Measurements from ENCODE around the gene RPE65.

The RPE65 gene

GRCh38 chr1:68464891-68465290, 15.1 kb upstream of the RPE65 start:
- TF ChIP-seq CTCF (IDR thresholded peaks at IDR 0.05): no peak

GRCh38 chr1:68460935-68461334, 11.2 kb upstream of the RPE65 start:
- TF ChIP-seq CTCF (IDR thresholded peaks at IDR 0.05): no peak

- TF ChIP-seq CTCF (IDR thresholded peaks at IDR 0.05): no peak
These were observed 10.0 kb upstream of the RPE65 start for GRCh38 chr1:68459796-68460195.

- no peak for TF ChIP-seq CTCF (IDR thresholded peaks at IDR 0.05)
These were observed 9.3 kb upstream of the RPE65 start for GRCh38 chr1:68459091-68459490.

GRCh38 chr1:68456202-68456601, 6.4 kb upstream of the RPE65 start:
- no peak for TF ChIP-seq CTCF (IDR thresholded peaks at IDR 0.05)

- TF ChIP-seq CTCF (IDR thresholded peaks at IDR 0.05): no peak
These were observed 4.8 kb upstream of the RPE65 start for GRCh38 chr1:68454534-68454933.

- TF ChIP-seq CTCF (IDR thresholded peaks at IDR 0.05): no peak
These were observed 3.4 kb upstream of the RPE65 start for GRCh38 chr1:68453060-68453670.

GRCh38 chr1:68448365-68448764, 1.4 kb downstream of the RPE65 start:
- no peak for TF ChIP-seq CTCF (IDR thresholded peaks at IDR 0.05)

Data from LNCAP (cell line).